Subcutaneous abdominal adipose tissue (tissue), 5 donors: ENCODE data around the gene SYNPO2.
"Not testable (repeated sequence)": the region's sequence is repeated elsewhere in the genome, so short reads cannot be mapped to it uniquely, and the experiment has no call there.

Experiments
- H3K27ac ChIP-seq: one replicate; pipeline ENCODE4 v1.7.0; 2013; ENCODE audit warnings: low read depth, mild to moderate bottlenecking, inconsistent platforms, low read length, moderate library complexity
- H3K27me3 ChIP-seq, 5 donors: one replicate each; pipeline ENCODE4 v1.7.0; 2013; ENCODE audit warnings: low read length in 5 of 5, inconsistent platforms in 1 of 5; ENCODE audit not compliant: control insufficient read depth in 5 of 5, insufficient read depth in 4 of 5
- H3K36me3 ChIP-seq, 5 donors: one replicate each; pipeline ENCODE4 v1.7.0; 2013; ENCODE audit warnings: low read length in 5 of 5; ENCODE audit not compliant: control insufficient read depth in 5 of 5, insufficient read depth in 5 of 5
- H3K4me1 ChIP-seq, 5 donors: one replicate each; pipeline ENCODE4 v1.7.0; 2013; ENCODE audit warnings: low read length in 5 of 5, mild to moderate bottlenecking in 3 of 5, moderate library complexity in 1 of 5; ENCODE audit not compliant: control insufficient read depth in 5 of 5, insufficient read depth in 5 of 5
- H3K4me3 ChIP-seq, 5 donors: one replicate each; pipeline ENCODE4 v1.7.0; 2013; ENCODE audit warnings: low read length in 5 of 5, low read depth in 1 of 5
- H3K9ac ChIP-seq, 5 donors: one replicate each; pipeline ENCODE4 v1.7.0; 2013; ENCODE audit warnings: low read length in 5 of 5, mild to moderate bottlenecking in 4 of 5, moderate library complexity in 3 of 5
- H3K9me3 ChIP-seq, 5 donors: one replicate each; pipeline ENCODE4 v1.7.0; 2013; ENCODE audit warnings: low read length in 5 of 5; ENCODE audit not compliant: control insufficient read depth in 5 of 5
- donor health status: healthy.
- donor health status: healthy.
- donor health status: healthy.
- donor health status: healthy.
- donor health status: healthy.

SYNPO2 gene

GRCh38 chr4:119057417-119057816 lies 168.8 kb downstream of the SYNPO2 start:
- H3K4me1 ChIP-seq: peaks cover 0 to 5% (median 0%) of the 10 kb centered on the region in 5 donors
- H3K4me3 ChIP-seq: no peak overlapping the region
- no peaks in the 10 kb centered on the region for H3K36me3 ChIP-seq
- H3K9ac ChIP-seq: no peak overlapping the region
- H3K27me3 ChIP-seq: no peaks in the 10 kb centered on the region
- H3K9me3 ChIP-seq: no peaks in the 10 kb centered on the region
- H3K27ac ChIP-seq: no peak overlapping the region

GRCh38 chr4:119059221-119059620 lies 170.6 kb downstream of the SYNPO2 start:
- no peaks in the 10 kb centered on the region for H3K9me3 ChIP-seq
- no peak overlapping the region for H3K4me3 ChIP-seq
- no peaks in the 10 kb centered on the region for H3K36me3 ChIP-seq
- H3K9ac ChIP-seq: no peak overlapping the region
- peaks cover 0 to 5% (median 0%) of the 10 kb centered on the region in 5 donors for H3K4me1 ChIP-seq
- H3K27ac ChIP-seq: no peak overlapping the region
- no peaks in the 10 kb centered on the region for H3K27me3 ChIP-seq

GRCh38 chr4:119067125-119067524 lies 178.5 kb downstream of the SYNPO2 start:
- H3K4me1 ChIP-seq, H3K9me3 ChIP-seq, H3K36me3 ChIP-seq, H3K9ac ChIP-seq, H3K4me3 ChIP-seq, H3K27me3 ChIP-seq, H3K27ac ChIP-seq: not testable (repeated sequence)

GRCh38 chr4:119067670-119068360 lies 179.2 kb downstream of the SYNPO2 start:
- H3K9me3 ChIP-seq, H3K27ac ChIP-seq, H3K4me3 ChIP-seq: not testable (repeated sequence)

GRCh38 chr4:119068529-119068962 lies 179.9 kb downstream of the SYNPO2 start:
- H3K27ac ChIP-seq: no peak overlapping the region
- H3K4me3 ChIP-seq: no peak overlapping the region
- no peaks in the 10 kb centered on the region for H3K9me3 ChIP-seq
- H3K4me1 ChIP-seq: no peaks in the 10 kb centered on the region
- no peak overlapping the region for H3K9ac ChIP-seq
- no peaks in the 10 kb centered on the region for H3K27me3 ChIP-seq
- H3K36me3 ChIP-seq: no peaks in the 10 kb centered on the region

More at GRCh38 chr4:119067670-119068360, 179.2 kb downstream of the SYNPO2 start:
- not testable (repeated sequence) for H3K9ac ChIP-seq, H3K4me1 ChIP-seq, H3K27me3 ChIP-seq, H3K36me3 ChIP-seq

GRCh38 chr4:119070301-119070700 lies 181.6 kb downstream of the SYNPO2 start:
- Histone ChIP-seq H3K4me1 (no peaks in the 10 kb centered on the region), H3K27ac (no peak overlapping the region), H3K27me3 (no peaks in the 10 kb centered on the region), H3K9ac (no peak overlapping the region), H3K36me3 (no peaks in the 10 kb centered on the region), H3K4me3 (no peak overlapping the region), H3K9me3 (no peaks in the 10 kb centered on the region)

GRCh38 chr4:119080721-119081541 lies 192.3 kb downstream of the SYNPO2 start:
- H3K4me1 ChIP-seq: no peaks in the 10 kb centered on the region
- no peaks in the 10 kb centered on the region for H3K9me3 ChIP-seq
- H3K4me3 ChIP-seq: no peak overlapping the region
- H3K36me3 ChIP-seq: no peaks in the 10 kb centered on the region
- no peak overlapping the region for H3K9ac ChIP-seq
- H3K27ac ChIP-seq: no peak overlapping the region
- H3K27me3 ChIP-seq: no peaks in the 10 kb centered on the region

- Histone ChIP-seq H3K9me3 (no peaks in the 10 kb centered on the region), H3K9ac (no peak overlapping the region), H3K4me3 (no peak overlapping the region), H3K27me3 (no peaks in the 10 kb centered on the region), H3K4me1 (no peaks in the 10 kb centered on the region), H3K27ac (no peak overlapping the region), H3K36me3 (no peaks in the 10 kb centered on the region)
Measured at GRCh38 chr4:119081542-119081859, 192.8 kb downstream of the SYNPO2 start.

- Histone ChIP-seq H3K4me1 (no peaks in the 10 kb centered on the region), H3K27ac (no peak overlapping the region), H3K27me3 (no peaks in the 10 kb centered on the region), H3K9ac (no peak overlapping the region), H3K36me3 (no peaks in the 10 kb centered on the region), H3K4me3 (no peak overlapping the region), H3K9me3 (no peaks in the 10 kb centered on the region)
Measured at GRCh38 chr4:119081943-119082342, 193.3 kb downstream of the SYNPO2 start.

GRCh38 chr4:119082661-119083060 lies 194.0 kb downstream of the SYNPO2 start:
- no peak overlapping the region for H3K27ac ChIP-seq
- H3K9ac ChIP-seq: no peak overlapping the region
- no peaks in the 10 kb centered on the region for H3K36me3 ChIP-seq
- no peaks in the 10 kb centered on the region for H3K4me1 ChIP-seq
- no peak overlapping the region for H3K4me3 ChIP-seq
- no peaks in the 10 kb centered on the region for H3K9me3 ChIP-seq
- no peaks in the 10 kb centered on the region for H3K27me3 ChIP-seq
